Keratinocyte (primary cell): Measurements from ENCODE around the gene IGFBP6. TPM values are rescaled to one million over a fixed set of nuclear protein-coding genes. Genes with fewer than 3 reads are reported as not detected.

Source experiments
- DNase-seq: peaks from one replicate; pipeline ENCODE4 v3.0.0-alpha.2; 2011; ENCODE audit warnings: low read depth, missing footprints, low spot score
- FAIRE-seq: peaks from 2 replicates; lab custom pipeline; 2011; peaks lifted over from hg19 to GRCh38; lab: Jason Lieb, UNC
- H2AFZ ChIP-seq: 2 replicates; pipeline ENCODE4 v1.6.0; 2012; ENCODE audit warnings: low read length, control low read depth, inconsistent platforms; ENCODE audit not compliant: control insufficient read depth
- H3K27ac ChIP-seq: 2 replicates; pipeline ENCODE4 v1.5.1; 2011; ENCODE audit warnings: low read length; ENCODE audit not compliant: control insufficient read depth, insufficient read depth
- H3K27me3 ChIP-seq: 3 replicates; pipeline ENCODE4 v1.6.0; 2011; ENCODE audit warnings: low read length; ENCODE audit not compliant: control insufficient read depth, insufficient read depth; ENCODE audit errors: extremely low read depth
- H3K36me3 ChIP-seq, 2 experiments: 2 replicates in 1 of 2; 3 replicates in 1 of 2; pipeline ENCODE4 v1.5.1; 2011; ENCODE audit warnings: low read length in 2 of 2, mild to moderate bottlenecking in 1 of 2; ENCODE audit not compliant: control insufficient read depth in 2 of 2, insufficient read depth in 2 of 2; ENCODE audit errors: extremely low read depth in 1 of 2
- H3K4me1 ChIP-seq: 3 replicates; pipeline ENCODE4 v1.5.1; 2011; ENCODE audit warnings: low read length; ENCODE audit not compliant: control insufficient read depth, insufficient read depth; ENCODE audit errors: extremely low read depth
- H3K4me2 ChIP-seq: 3 replicates; pipeline ENCODE4 v1.6.0; 2011; ENCODE audit warnings: low read depth, low read length; ENCODE audit not compliant: control insufficient read depth, insufficient read depth; ENCODE audit errors: extremely low read depth
- H3K4me3 ChIP-seq, 3 experiments: fragments of 200-600 bp in 1 of 3; sonication (generic) in 1 of 3; 2 replicates in 2 of 3; 3 replicates in 1 of 3; pipeline ENCODE4 v1.5.1; 2011 to 2016; ENCODE audit warnings: low read length in 3 of 3, mild to moderate bottlenecking in 3 of 3, control low read depth in 2 of 3, inconsistent platforms in 1 of 3, low read depth in 1 of 3, mixed read lengths in 1 of 3, mixed run types in 1 of 3, moderate library complexity in 1 of 3; ENCODE audit not compliant: control insufficient read depth in 2 of 3, insufficient read depth in 2 of 3; ENCODE audit errors: extremely low read depth in 1 of 3
- H3K79me2 ChIP-seq: 2 replicates; pipeline ENCODE4 v1.6.0; 2012; ENCODE audit warnings: low read length; ENCODE audit not compliant: control insufficient read depth, insufficient read depth
- H3K9ac ChIP-seq: 3 replicates; pipeline ENCODE4 v1.6.0; 2011; ENCODE audit warnings: low read length; ENCODE audit not compliant: control insufficient read depth, insufficient read depth; ENCODE audit errors: extremely low read depth
- H3K9me1 ChIP-seq: 3 replicates; pipeline ENCODE4 v1.6.0; 2011; ENCODE audit warnings: low read length; ENCODE audit not compliant: control insufficient read depth, insufficient read depth; ENCODE audit errors: extremely low read depth
- H3K9me3 ChIP-seq: 2 replicates; pipeline ENCODE4 v1.5.1; 2012; ENCODE audit warnings: low read depth, low read length; ENCODE audit not compliant: control insufficient read depth
- H4K20me1 ChIP-seq: 3 replicates; pipeline ENCODE4 v1.6.0; 2011; ENCODE audit warnings: low read length; ENCODE audit not compliant: control insufficient read depth, insufficient read depth; ENCODE audit errors: extremely low read depth
- EZH2 ChIP-seq: IDR thresholded peaks from one replicate; pipeline ENCODE4 v1.6.1; 2012; ENCODE audit warnings: inconsistent platforms, mild to moderate bottlenecking, low read length, moderate library complexity
- dilution Hi-C: fragments of 300-500 bp; cut with MboI; formaldehyde crosslinking; loops from one replicate; pipeline ENCODE4 v1.7.0; 2020; ENCODE audit warnings: low sequenced_read_pairs; ENCODE audit not compliant: extremely low pct_ligation_motif_present
- polyA plus RNA-seq, 5 experiments: library from polyadenylated mRNA; depleted of rRNA in 3 of 5; stranded (reverse) in 3 of 5; stranded (forward) in 1 of 5; unstranded in 1 of 5; fragments of >200 nt; gene quantifications; 1 replicate in 1 of 5; 2 replicates in 3 of 5; 3 replicates in 1 of 5; pipeline versions ENCODE4 v1.2.1 to v1.2.3, GENCODE V29; 2011 to 2012; ENCODE audit warnings: missing spikeins in 2 of 5, low read depth in 1 of 5, low replicate concordance in 1 of 5
- TF ChIP-seq, protein P1 (sequence below), 3 experiments: IDR thresholded peaks in 1 of 3; conservative IDR thresholded peaks in 1 of 3; optimal IDR thresholded peaks in 1 of 3; 2 replicates in 2 of 3; 3 replicates in 1 of 3; pipeline versions ENCODE3 to v1.5.1; 2011; ENCODE audit warnings: low read length in 3 of 3, mild to moderate bottlenecking in 3 of 3, moderate library complexity in 2 of 3, control low read depth in 1 of 3, inconsistent platforms in 1 of 3; ENCODE audit not compliant: insufficient read depth in 2 of 3; ENCODE audit errors: extremely low read depth in 1 of 3

Gene IGFBP6
- polyA plus RNA-seq, 1 donor (not counting 4 experiments of a cell fraction or from before 2014, with no cell fraction given): 30.1 TPM

DNA sequence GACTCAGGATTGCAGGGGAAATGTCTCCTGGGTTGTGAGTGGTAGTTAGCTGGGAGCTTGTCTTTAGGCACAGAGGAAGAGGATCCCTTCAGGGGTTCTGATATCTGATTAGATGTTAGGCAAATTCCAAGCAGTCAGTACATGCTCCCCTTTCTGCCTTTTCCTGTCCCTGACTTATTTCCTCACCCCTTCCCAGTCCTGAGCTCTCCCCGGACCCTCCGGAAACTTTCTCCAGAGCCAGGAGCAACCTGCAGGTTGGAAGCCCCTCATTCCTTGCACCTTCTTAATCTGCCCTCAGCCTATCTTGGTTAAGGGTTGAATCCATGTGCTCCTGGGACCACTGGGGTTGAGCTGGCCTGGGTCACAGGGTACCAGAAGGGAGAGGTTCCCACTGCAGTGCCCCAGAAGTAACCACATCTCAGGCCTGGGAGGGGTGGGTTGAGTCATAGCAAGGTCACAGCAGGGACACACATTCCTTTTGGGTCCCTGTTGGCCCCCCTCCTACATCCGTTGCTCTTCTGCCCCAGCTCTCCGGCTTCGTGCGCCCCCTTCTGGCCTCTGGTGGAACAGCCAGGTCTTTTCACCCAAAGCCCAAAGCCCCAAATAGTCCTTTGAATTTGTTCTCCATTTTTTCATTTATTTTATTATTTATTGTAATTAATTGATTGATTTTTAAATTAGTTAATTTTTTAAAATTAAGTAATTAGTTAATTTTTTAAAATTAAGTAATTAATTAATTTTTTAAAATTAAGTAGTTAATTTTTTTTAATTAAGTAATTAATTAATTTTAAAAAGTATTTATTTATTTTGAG lies 1.8 kb downstream of the IGFBP6 start:
- Histone ChIP-seq H3K4me1 (peaks cover 32% of the 10 kb centered on the region), H3K9me1 (no peaks in the 10 kb centered on the region), H3K79me2 (no peaks in the 10 kb centered on the region), H4K20me1 (no peaks in the 10 kb centered on the region), H3K4me3 (peak overlapping the region in 2 of 3 experiments; percentile 74 to 76), H3K4me2 (peak overlapping the region; percentile 99), H2AFZ (peak overlapping the region; percentile 89), H3K27ac (peak overlapping the region; percentile 84), H3K36me3 (no peaks in the 10 kb centered on the region), H3K9me3 (no peaks in the 10 kb centered on the region), H3K9ac (peak overlapping the region; percentile 48), H3K27me3 (no peaks in the 10 kb centered on the region)
- TF ChIP-seq, protein P1, sequence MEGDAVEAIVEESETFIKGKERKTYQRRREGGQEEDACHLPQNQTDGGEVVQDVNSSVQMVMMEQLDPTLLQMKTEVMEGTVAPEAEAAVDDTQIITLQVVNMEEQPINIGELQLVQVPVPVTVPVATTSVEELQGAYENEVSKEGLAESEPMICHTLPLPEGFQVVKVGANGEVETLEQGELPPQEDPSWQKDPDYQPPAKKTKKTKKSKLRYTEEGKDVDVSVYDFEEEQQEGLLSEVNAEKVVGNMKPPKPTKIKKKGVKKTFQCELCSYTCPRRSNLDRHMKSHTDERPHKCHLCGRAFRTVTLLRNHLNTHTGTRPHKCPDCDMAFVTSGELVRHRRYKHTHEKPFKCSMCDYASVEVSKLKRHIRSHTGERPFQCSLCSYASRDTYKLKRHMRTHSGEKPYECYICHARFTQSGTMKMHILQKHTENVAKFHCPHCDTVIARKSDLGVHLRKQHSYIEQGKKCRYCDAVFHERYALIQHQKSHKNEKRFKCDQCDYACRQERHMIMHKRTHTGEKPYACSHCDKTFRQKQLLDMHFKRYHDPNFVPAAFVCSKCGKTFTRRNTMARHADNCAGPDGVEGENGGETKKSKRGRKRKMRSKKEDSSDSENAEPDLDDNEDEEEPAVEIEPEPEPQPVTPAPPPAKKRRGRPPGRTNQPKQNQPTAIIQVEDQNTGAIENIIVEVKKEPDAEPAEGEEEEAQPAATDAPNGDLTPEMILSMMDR (optimal IDR thresholded peaks at IDR 0.05 in 1 of 3, IDR thresholded peaks at IDR 0.05 in 1 of 3, conservative IDR thresholded peaks at IDR 0.05 in 1 of 3; ENCODE audit: extremely low read depth in 1 of 3, insufficient read depth in 2 of 3, low read length in 3 of 3): peak; percentile 78 to 91 (median 82)
- no peak for TF ChIP-seq EZH2
- FAIRE-seq: peak; percentile 69
- dilution Hi-C loops: no loop called here
- DNase-seq: peak; percentile 84

DNA sequence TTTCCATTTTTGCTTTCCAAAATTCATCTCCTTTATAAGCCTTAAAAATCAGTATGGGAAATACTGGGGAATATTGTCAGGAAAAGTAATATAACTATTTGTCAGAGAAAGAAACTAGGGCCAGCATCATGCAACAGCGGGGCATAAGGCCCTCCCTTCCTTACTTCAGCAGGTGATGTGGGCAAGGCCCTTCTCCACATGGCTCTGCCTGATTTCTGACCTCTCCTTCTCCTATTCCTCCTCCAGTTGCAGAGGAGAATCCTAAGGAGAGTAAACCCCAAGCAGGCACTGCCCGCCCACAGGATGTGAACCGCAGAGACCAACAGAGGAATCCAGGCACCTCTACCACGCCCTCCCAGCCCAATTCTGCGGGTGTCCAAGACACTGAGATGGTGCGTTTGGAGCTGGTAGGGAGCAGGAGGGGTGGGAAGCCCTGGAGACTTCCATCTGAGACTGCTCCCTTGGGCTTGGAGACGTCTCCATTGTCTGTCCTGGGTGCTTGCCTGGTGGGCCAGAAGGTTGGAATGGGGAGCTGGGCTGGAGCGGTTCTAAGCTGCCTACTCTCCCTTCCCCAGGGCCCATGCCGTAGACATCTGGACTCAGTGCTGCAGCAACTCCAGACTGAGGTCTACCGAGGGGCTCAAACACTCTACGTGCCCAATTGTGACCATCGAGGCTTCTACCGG lies 3.1 kb downstream of the IGFBP6 start:
- H3K9ac ChIP-seq: no peak overlapping the region
- FAIRE-seq: no peak
- H2AFZ ChIP-seq: no peak overlapping the region
- no peak for DNase-seq
- dilution Hi-C loops: no loop called here
- no peak overlapping the region for H3K4me3 ChIP-seq
- H3K27ac ChIP-seq: no peak overlapping the region
- H3K4me1 ChIP-seq: peaks cover 32% of the 10 kb centered on the region
- TF ChIP-seq EZH2: no peak
- TF ChIP-seq, protein P1 (optimal IDR thresholded peaks at IDR 0.05 in 1 of 3, IDR thresholded peaks at IDR 0.05 in 1 of 3, conservative IDR thresholded peaks at IDR 0.05 in 1 of 3; ENCODE audit: extremely low read depth in 1 of 3, insufficient read depth in 2 of 3, low read length in 3 of 3): no peak
- H3K4me2 ChIP-seq: no peak overlapping the region
- H3K9me3 ChIP-seq: no peaks in the 10 kb centered on the region
- no peaks in the 10 kb centered on the region for H3K36me3 ChIP-seq
- H3K27me3 ChIP-seq: no peaks in the 10 kb centered on the region
- no peaks in the 10 kb centered on the region for H4K20me1 ChIP-seq
- H3K9me1 ChIP-seq: no peaks in the 10 kb centered on the region
- H3K79me2 ChIP-seq: no peaks in the 10 kb centered on the region
